ENCODE measurements around the gene ZNF335. TPM values are rescaled to one million over a fixed set of nuclear protein-coding genes. Genes with fewer than 3 reads are reported as not detected.
A peak's percentile ranks its signal among the peaks of the same experiment; 100 is the strongest.

Gene ZNF335
- total and polyA plus RNA-seq, 2 of the 13 experiments (the other 11 are each of a cell fraction or from before 2014, with no cell fraction given), result 9.7 to 13.7 TPM

- no TSS peak for BruUV-seq (replicated peaks)
- TF ChIP-seq NFE2L2 (IDR thresholded peaks at IDR 0.05; ENCODE audit: low read length), result peak; percentile 56
- no peak for TF ChIP-seq ADNP (CRISPR knock-in tag; IDR thresholded peaks at IDR 0.05)
- no peak for TF ChIP-seq ZNF33B (CRISPR knock-in tag; IDR thresholded peaks at IDR 0.05)
- no peak for TF ChIP-seq ZNF407 (CRISPR knock-in tag; IDR thresholded peaks at IDR 0.05; ENCODE audit: not compliant biosample characterization)
- TF ChIP-seq NFRKB (IDR thresholded peaks at IDR 0.05), result no peak
- TF ChIP-seq AHR (CRISPR knock-in tag; IDR thresholded peaks at IDR 0.05), result no peak
- no peak for TF ChIP-seq ZNF569 (CRISPR knock-in tag; IDR thresholded peaks at IDR 0.05; ENCODE audit: borderline replicate concordance)
- 0 out of 2 replicates have a peak, but pooled peaks have one; percentile 34 for TF ChIP-seq ZNF672 (CRISPR knock-in tag; IDR thresholded peaks at IDR 0.05)
- TF ChIP-seq ISX (CRISPR knock-in tag; conservative IDR thresholded peaks at IDR 0.05), result 0 out of 2 replicates have a peak, but pooled peaks have one; percentile 40
- peak; percentile 15; the same call in 1 of the 2 replicates for TF ChIP-seq MAFF (IDR thresholded peaks at IDR 0.05; ENCODE audit: low read depth, low read length)
- TF ChIP-seq POLR2AphosphoS2 (IDR thresholded peaks at IDR 0.05; ENCODE audit: low read depth, low read length), result 0 out of 2 replicates have a peak, but pooled peaks have one; percentile 48
- no peak for TF ChIP-seq ATF1 (CRISPR knock-in tag; IDR thresholded peaks at IDR 0.05)
- 0 out of 2 replicates have a peak, but pooled peaks have one; percentile 7 for TF ChIP-seq PAF1 (CRISPR knock-in tag; IDR thresholded peaks at IDR 0.05)
- no peaks in the 10 kb centered on the region for H3K27me3 ChIP-seq (ENCODE audit: control insufficient read depth in 1 of 2, insufficient read depth in 2 of 2, low read length in 2 of 2)
- peaks cover 56 to 81% of the 10 kb centered on the region in 2 experiments for H3K36me3 ChIP-seq (replicated peaks in 1 of 2; ENCODE audit: control insufficient read depth in 1 of 2, insufficient read depth in 2 of 2, low read length in 2 of 2)
- no peak overlapping the region for H3K4me3 ChIP-seq (replicated peaks in 1 of 3; ENCODE audit: insufficient read depth in 1 of 3, low read depth in 2 of 3, low read length in 3 of 3)
- WGBS (ENCODE audit: low lambda C conversion rate), result 95% methylated on average over 15 of the region's 15 CpGs
- in situ Hi-C loops (cut with HindIII; ENCODE audit: extremely low pct_ligation_motif_present, low pct_unique_long_range_greater_than_20kb), result no loop called here
- ATAC-seq (no peak), DNase-seq (ENCODE audit: low spot score) (no peak), FAIRE-seq (peak; percentile 4)
- intact Hi-C loops (cut with micrococcal nuclease; ENCODE audit: unreplicated experiment), result no loop called here
- no peaks in the 10 kb centered on the region for H3K79me2 ChIP-seq (ENCODE audit: insufficient read depth, low read length)
- POLR2A ChIA-PET, result interaction anchor here (0.5 to 7.7 kb wide), 5 partner anchors 9 to 54 kb away, joined by 3 to 201 read pairs (median 4); partner anchors contain the start of genes CTSA, NEURL2, PCIF1 and ZNF335
- H2AFZ ChIP-seq (ENCODE audit: low read length), result no peak overlapping the region
- H3K27ac ChIP-seq (ENCODE audit: extremely low read length, insufficient read depth, low read length), result no peak overlapping the region
- no peaks in the 10 kb centered on the region for H4K20me1 ChIP-seq (ENCODE audit: insufficient read depth, low read length)
- H3K4me2 ChIP-seq (ENCODE audit: low read depth, low read length), result no peak overlapping the region
- H3K9ac ChIP-seq (ENCODE audit: insufficient read depth, low read depth, low read length), result no peak overlapping the region
- CTCF ChIA-PET (ENCODE audit: low intra/inter-chr PET ratio, low total read pairs), result no interaction called here
- H3K4me1 ChIP-seq (ENCODE audit: insufficient read depth, low read length), result peaks cover 30% of the 10 kb centered on the region
- H3K9me3 ChIP-seq (ENCODE audit: low read length), result no peaks in the 10 kb centered on the region
Observed at GRCh38 chr20:45944151-45944964, 27.6 kb downstream of the ZNF335 start.

Data from HepG2 (cell line).